Fibroblast of skin of right biceps (primary cell): ENCODE results near the gene NAA60.
"Not testable (repeated sequence)": the region's sequence is repeated elsewhere in the genome, so short reads cannot be mapped to it uniquely, and the experiment has no call there.

Experiments
- DNase-seq: peaks from one replicate; pipeline ENCODE4 v3.0.0-alpha.2; 2013

NAA60 gene

GRCh38 chr16:3465301-3465700 is 21.8 kb downstream of the NAA60 start:
- DNase-seq, result no peak

- DNase-seq, result no peak
Observed at GRCh38 chr16:3465911-3466584, 22.6 kb downstream of the NAA60 start.

GRCh38 chr16:3467182-3467581 is 23.7 kb downstream of the NAA60 start:
- DNase-seq, result no peak

GRCh38 chr16:3467921-3468320 is 24.4 kb downstream of the NAA60 start:
- DNase-seq, result peak; percentile 46

GRCh38 chr16:3468501-3468900 is 25.0 kb downstream of the NAA60 start:
- no peak for DNase-seq

GRCh38 chr16:3469736-3470135 is 26.3 kb downstream of the NAA60 start:
- no peak for DNase-seq

GRCh38 chr16:3470723-3471122 is 27.2 kb downstream of the NAA60 start:
- no peak for DNase-seq

GRCh38 chr16:3471518-3472176 is 28.2 kb downstream of the NAA60 start:
- DNase-seq, result no peak

GRCh38 chr16:3472878-3473595 is 29.6 kb downstream of the NAA60 start:
- DNase-seq, result no peak

- DNase-seq, result not testable (repeated sequence)
Observed at GRCh38 chr16:3473596-3473943, 30.1 kb downstream of the NAA60 start.

- DNase-seq, result no peak
Observed at GRCh38 chr16:3474136-3474779, 30.8 kb downstream of the NAA60 start.

GRCh38 chr16:3474870-3475269 is 31.4 kb downstream of the NAA60 start:
- not testable (repeated sequence) for DNase-seq

GRCh38 chr16:3475604-3476375 is 32.3 kb downstream of the NAA60 start:
- no peak for DNase-seq

- DNase-seq, result no peak
Observed at GRCh38 chr16:3476409-3476808, 32.9 kb downstream of the NAA60 start.

GRCh38 chr16:3478242-3478925 is 34.9 kb downstream of the NAA60 start:
- no peak for DNase-seq

- DNase-seq, result no peak
Observed at GRCh38 chr16:3479654-3480216, 36.3 kb downstream of the NAA60 start.

- DNase-seq, result peak; percentile 26
Observed at GRCh38 chr16:3480901-3481695, 37.6 kb downstream of the NAA60 start.

GRCh38 chr16:3481696-3482658 is 38.5 kb downstream of the NAA60 start:
- DNase-seq, result no peak

GRCh38 chr16:3482659-3483241 is 39.3 kb downstream of the NAA60 start:
- no peak for DNase-seq
